Tibial nerve (tissue), 3 donors: ENCODE results near the gene AP1S3.

ENCODE experiments used
- CTCF ChIP-seq, 5 experiments: fragments of 200-600 bp in 3 of 5; fragments of 450-650 bp in 2 of 5; sonication (generic) in 3 of 5; IDR thresholded peaks; one replicate each; pipeline ENCODE4 v1.5.1; 2016 to 2019; ENCODE audit warnings: antibody characterized with exemption in 5 of 5, mild to moderate bottlenecking in 3 of 5, moderate library complexity in 2 of 5
- POLR2A ChIP-seq, 2 donors: fragments of 450-650 bp; IDR thresholded peaks; one replicate each; pipeline ENCODE4 v1.6.1; 2017; ENCODE audit warnings: antibody characterized with exemption in 2 of 2, mild to moderate bottlenecking in 2 of 2, moderate library complexity in 2 of 2

- no peak for TF ChIP-seq CTCF (IDR thresholded peaks at IDR 0.05)
- TF ChIP-seq POLR2A (IDR thresholded peaks at IDR 0.05) = no peak
Measured at GRCh38 chr2:223760838-223761502, 76.4 kb downstream of the AP1S3 start.
